HG03097 (cell line): ENCODE results near the gene PRORP.
A peak's percentile ranks its signal among the peaks of the same experiment; 100 is the strongest.
"Not testable (repeated sequence)": the region's sequence is repeated elsewhere in the genome, so short reads cannot be mapped to it uniquely, and the experiment has no call there.

Experiments used
- ATAC-seq: cut with Tn5 transposase; IDR thresholded peaks from one replicate; pipeline ENCODE4 v1.9.1; 2021; ENCODE audit not compliant: unreplicated experiment, low FRiP score

The PRORP gene

DNA sequence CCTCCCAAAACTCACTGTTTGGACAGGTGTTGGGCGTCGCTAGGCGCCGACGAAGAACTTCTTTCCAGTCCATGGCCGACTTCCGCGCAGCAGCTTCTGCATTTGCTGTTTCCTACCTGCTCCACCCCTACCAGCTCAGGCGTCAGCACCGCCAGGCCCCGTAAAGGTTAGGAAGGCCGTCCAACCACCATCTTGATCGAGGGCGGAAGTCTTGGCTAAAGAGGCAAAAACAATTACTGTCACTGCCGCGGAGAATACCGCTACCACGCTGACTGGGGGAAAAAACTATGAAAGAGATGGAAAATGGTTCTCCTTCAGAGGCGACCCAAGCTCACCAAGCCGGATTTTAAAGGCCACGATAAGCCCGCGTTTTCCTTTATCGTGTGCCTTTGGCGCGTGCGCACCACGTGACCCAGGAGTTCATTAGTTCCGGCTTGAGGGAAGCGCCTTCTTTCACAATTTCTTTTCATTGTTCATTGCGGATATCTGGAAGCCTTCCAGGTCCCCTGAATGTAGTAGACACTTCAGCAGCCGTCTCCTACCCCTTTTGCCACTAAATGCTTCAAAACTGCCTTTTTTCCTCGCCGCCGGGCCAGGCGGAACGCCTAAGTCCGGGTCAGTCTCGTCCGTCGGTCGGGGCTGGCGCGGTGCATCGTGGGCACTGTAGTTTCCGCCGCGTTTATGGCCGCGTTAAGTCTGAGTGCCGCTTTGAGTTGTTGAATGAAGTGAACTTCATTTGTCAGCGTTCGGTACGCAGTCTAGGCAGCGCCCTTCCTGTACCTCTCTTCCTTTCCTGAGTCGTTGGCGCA is at the start of gene PRORP, which contains the start of gene PPP2R3C:
Gene PRORP (plus strand): TSS at position 666 of the 809 bp plus-strand sequence. CDS start 694 bp downstream, outside the sequence.
Gene PPP2R3C (minus strand): TSS at position 104 of the 809 bp plus-strand sequence. CDS start 31 bp downstream, at position 73.
- ATAC-seq = peak; percentile 70

DNA sequence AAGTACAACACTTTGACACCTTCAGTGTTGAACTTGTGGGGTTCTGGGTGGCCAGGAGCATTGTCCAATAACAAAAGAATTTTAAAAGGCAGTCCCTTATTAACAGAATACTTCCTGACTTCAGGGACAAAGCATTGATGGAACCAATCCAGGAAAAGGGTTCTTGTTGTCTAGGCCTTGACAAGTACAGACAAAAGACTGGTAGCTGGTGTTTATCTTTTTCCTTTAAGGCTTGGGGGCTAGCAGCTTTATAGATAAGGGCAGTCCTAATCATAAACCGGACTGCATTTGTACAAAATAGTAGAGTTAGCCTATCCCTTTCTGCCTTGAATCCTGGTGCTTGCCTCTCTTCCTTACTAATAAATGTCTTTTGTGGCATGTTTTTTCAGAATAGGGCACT is 48.9 kb upstream of the PRORP start:
- ATAC-seq = no peak

DNA sequence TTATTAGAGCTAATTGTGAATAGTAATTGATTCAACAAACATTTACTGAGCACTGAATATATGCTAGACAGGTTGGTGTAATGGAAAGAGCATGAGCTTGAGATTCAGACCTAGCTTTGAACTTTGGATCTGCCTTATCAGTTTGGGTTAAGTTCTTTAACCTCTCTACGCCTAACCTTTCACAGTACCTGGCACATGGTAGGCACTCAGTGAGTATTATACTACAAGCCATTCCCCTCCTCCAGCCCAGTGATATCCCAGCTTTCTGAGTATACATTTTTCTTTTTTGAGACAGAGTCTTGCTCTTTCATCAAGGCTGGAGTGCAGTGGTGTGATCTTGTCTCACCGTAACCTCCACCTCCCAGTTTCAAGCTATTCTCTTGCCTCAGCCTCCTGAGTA is 44.3 kb upstream of the PRORP start:
- ATAC-seq = no peak

DNA sequence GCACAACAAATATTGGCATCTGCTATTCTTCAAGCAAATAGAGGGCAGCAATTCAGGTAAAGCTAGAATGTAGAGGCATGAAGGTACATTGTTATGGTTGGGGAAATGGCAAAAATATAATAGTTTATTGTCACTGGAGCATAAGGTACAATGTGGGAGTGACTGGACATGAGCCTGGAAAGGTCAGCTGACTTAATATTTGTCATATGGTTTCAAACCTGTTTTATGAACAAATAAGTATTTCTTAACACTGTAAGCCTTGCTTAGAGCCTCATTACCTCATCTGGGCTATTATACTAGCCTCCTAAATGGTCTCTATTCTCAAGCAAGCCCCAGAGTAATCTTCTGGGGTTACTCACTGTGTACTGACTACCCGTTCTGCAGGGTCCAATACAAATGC is 42.6 kb upstream of the PRORP start:
- ATAC-seq = no peak

DNA sequence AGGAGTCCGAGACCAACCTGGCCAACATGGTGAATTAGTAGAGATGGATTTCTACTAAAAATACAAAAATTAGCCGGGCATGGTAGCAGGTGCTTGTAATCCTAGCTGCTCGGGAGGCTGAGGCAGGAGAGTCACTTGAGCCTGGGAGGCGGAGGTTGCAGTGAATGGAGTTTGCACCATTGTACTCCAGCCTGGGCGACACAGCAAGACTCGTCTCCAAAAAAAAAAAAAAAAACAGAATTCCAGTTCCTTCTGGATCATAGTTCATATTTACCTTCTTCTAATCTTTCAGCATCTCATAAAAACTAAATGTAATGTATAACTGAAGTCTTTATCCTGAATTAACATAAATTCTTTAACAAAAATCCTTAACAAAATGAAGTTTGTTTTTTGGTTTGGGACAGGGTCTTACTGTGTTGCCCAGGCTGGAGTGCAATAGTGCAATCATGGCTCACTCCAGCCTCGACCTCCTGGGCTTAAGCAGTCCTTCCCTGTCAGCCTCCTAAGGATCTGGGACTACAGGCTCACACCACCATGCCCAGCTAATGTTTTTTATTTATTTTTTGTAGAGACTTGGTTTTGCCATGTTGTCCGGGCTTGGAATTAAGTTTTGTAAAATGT is 38.7 kb upstream of the PRORP start:
- ATAC-seq = no peak

DNA sequence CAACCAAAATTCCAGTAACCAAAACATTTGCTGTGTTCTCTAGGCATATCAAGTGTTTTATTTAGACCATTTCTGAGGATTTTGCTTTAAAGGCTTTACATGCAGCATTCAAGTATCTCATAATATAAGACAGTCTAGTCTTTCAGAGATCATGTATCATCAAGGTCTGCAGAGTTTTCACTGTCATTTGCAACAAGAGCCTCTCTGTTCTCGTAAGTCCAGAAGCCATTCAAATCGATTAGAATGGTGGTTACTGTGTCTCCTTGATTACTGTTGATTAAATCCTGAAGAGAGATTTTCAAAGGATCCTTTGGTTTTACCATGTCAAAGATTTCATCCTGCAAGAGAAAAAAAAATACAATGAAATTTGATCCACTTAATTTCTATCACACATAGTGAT is 36.9 kb upstream of the PRORP start:
- ATAC-seq = no peak

DNA sequence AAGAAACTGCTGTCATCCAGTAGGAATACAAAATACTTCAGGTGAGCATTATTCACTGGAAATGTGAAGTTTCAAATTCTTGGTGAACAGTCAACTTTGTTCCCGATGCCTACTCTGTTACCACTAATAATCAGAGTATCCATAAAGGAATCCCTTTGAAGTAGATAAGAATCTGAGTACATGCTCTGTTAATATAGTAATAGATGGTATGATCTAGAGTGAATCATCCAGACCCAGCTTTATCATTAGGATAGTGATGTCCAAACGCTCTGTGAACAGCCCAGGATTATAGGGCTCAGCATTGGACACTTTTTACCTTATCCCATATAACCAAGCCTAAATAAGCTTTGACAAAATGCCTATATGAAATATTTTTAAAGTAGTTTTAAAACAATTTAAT is 33.8 kb upstream of the PRORP start:
- no peak for ATAC-seq

DNA sequence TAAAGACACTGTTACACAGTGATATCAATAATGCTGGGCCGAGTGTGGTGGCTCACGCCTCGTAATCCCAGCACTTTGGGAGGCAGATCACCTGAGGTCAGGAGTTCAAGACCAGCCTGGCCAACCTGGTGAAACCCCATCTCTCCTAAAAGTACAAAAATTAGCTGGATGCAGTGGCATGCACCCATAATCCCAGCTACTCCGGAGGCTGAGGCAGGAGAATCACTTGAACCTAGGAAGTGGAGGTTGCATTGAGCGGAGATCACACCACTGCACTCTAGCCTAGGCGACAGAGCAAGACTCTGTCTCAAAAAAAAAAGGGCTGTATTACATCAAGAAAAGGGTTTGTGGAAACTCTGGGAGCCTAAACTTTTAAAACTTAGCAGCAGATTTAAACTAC is 27.7 kb upstream of the PRORP start:
- ATAC-seq = not testable (repeated sequence)

DNA sequence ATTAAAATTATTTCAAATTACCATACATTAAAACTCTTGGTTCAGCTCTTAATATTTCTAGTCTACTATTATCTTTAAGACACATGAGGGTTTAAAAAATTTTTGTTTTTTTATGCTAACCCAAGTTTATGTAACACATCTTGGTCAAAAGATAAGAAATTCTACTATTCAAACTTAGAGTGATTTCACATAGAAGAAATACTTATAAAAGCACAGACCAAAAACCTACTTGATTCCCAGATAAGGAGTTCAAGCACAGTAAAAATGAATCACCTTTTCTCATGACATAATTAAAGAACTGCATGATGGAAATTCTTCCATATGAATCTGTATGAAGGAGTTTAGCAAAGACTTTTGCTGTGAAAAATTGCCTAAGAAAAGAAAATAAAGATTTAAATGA is 14.5 kb upstream of the PRORP start:
- ATAC-seq = no peak

DNA sequence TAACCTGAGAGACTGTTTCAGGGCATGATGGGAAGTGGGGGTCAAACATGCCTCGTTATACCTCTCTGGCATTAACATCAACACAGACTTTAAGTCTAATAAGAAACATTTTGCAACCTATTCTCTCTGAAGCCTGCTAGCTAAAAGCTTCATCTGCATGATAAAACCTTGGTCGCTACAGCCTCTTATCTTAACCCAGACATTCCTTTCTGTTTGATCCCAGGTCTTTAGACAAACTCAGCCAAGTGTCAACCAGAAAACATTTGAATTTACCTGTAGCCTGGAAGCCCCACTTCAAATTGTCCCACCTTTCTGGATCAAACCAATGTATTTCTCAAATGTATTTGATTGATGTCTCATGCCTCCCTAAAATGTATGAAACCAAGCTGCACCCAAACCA is 9.7 kb upstream of the PRORP start:
- ATAC-seq = no peak

DNA sequence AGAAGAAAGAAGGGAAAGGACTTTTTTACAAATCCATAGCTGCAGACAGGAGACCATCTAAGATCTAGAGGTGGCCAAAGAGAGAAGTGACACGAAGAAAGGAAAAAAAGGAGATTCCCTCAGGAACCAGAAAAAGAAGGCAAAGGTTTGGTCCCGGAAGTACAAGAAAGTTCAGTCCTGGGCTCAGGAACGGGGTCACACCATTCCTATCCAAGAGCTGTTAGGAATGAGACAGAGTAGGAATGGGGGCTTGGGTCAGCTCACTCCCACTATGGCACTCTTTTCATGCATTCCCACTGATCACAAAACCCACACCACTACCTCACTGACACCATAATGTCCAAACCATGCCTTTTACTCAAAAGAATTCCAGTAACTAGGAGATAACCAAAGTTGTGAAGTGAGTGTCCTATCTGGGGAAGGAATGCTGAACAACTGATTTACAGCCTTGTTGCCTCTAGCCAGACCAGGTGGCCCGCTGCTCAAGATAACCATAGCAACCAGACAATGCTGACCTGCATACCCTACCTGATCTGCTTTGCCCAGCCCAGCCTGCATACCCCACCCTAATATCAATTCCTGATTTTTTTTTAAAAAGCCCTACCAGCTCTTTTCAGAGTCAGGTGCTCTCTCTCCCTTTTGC is 8.9 kb upstream of the PRORP start:
- no peak for ATAC-seq

DNA sequence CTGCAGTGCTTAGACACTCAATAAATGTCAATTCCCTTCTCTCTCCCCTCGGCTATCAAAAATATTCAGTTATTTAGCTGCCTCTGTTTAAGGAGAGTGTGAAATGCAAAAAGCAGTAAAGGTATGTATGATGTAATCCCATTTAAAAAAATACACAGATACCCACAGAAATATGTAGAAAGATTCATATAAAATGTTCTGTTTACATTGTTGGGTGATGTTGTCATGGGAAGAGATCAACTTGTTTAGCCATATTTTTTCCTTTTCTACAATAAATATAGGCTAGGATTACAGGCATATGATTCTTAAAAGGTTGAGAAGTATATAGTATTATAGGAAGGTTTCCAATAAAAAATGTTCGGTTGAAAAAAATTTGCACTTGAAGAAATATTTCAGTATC is 8.3 kb upstream of the PRORP start:
- ATAC-seq = no peak

DNA sequence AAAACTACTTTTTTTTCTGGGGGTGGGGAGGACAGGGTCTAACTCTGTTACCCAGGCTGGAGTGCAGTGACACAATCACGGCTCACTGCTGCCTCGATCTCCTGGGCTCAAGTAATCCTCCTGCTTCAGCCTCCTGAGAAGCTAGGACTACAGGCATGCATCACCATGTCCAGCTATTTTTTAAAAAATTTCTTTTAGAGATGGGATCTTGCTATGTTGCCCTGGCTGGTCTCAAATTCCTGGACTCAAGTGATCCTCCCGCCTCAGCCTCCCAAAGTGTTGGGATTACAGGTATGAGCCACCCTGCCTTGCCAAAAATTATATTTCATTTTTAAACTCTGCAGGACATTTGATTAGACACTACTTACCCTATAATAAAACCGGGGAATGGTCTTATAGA is 6.1 kb upstream of the PRORP start:
- no peak for ATAC-seq

DNA sequence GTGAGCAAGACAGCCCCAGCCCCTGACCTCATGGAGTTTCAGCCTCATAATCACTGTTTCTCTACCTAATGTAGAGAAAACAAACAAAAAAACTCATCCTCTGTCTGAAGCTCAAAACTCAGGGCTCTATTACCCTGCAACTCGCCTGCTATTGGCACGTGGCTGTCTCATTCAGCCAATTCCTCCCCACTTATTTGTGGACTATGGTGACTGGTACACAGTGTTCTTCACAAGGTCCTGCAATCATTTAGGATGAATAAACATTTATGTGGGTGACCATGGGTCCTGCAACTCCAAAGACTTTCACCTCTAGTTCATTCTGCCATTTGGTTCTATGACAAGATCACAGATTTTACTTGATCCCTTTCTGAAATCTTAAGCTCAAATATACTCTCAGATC is 5.2 kb upstream of the PRORP start:
- ATAC-seq = no peak

DNA sequence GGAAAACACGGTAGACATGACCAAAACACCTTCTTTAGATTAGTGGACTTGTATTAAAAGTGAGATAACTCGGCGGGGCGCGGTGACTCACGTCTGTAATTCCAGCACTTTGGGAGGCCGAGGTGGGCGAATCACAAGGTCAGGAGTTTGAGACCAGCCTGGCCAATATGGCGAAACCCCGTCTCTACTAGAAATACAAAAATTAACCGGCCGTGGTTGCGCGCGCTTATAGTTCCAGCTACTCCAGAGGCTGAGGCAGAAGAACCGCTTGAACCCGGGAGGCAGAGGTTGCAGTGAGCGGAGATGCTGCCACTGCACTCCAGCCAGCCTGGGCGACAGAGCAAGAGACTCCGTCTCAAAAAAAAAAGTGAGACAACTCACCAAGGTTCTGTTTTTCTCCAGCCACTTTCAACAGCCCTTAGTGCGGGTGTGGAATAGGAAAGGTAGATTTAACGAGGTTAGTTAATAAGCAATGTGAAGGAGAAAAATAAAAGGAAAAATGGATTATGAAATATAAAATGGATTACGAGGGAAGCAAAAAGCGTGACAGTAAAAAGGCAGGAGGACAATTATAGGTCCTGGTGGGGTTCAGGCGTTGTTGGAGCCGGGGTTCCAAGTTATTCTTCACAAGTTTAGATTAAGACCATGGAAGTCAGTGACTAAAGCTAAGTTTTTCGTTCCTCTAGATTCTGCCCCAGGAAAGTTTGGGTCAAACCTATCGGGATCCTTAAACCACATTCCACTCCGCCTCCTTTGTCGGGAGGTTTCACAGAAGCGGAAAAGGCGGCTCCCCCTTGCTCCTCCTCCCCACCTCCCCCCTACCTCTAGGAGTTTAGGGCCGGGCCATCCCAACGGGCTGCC is 1.1 kb upstream of the PRORP start:
- ATAC-seq = no peak

DNA sequence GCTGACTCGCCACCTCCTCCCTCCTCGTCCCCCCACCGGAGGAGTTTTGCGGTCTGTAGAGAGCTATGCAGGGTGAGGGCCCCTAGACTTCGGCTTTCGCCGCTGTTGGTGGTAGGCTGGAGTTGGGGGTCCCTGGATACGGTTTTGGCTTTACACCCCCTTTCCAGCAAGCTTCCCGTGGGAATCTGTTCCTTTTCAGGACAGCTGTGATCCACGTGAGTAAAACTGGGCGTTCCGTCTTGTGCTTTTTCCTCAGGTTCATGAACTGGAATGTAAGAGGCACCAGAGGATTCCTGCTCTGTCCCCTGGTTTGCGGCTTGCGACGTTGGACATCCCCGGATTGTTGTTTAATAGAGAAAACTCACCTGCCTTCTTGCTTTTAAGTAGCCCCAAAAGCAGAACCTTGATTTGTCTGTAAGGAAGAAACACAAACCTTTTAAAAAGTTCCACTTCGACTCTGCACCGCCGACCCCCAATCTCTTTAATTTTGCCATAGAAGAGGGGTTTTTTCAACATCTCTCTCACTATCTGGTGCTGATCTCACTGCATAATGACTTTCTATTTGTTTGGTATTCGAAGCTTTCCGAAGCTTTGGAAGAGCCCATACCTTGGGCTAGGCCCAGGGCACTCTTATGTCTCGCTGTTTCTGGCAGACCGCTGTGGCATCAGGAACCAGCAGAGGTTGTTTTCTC is 490 bp downstream of the PRORP start:
- no peak for ATAC-seq

DNA sequence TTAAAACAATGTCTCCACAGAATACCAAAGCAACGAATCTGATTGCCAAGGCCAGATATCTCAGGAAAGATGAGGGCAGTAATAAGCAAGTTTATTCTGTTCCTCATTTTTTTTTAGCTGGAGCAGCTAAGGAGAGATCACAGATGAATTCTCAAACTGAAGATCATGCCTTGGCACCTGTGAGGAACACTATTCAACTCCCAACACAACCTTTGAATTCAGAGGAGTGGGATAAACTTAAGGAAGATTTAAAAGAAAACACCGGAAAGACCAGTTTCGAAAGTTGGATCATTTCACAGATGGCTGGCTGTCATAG is 994 bp downstream of the PRORP start:
- no peak for ATAC-seq

DNA sequence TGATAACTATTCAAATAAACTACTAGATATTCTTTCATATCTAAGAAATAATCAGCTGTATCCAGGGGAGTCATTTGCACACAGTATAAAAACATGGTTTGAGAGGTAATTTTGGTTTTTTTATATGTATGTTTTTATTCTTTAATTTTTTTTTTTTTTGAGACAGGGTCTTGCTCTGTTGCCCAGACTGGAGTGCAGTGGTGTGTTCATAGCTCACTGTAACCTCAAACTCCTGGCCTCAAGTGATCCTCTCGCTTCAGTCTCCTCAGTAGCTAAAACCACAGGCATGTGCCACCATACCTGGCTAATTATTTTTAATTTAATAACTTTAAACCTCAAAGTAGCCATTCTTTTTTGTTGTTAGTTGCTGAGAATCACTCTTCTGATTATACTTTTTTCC is 1.8 kb downstream of the PRORP start:
- ATAC-seq = no peak

DNA sequence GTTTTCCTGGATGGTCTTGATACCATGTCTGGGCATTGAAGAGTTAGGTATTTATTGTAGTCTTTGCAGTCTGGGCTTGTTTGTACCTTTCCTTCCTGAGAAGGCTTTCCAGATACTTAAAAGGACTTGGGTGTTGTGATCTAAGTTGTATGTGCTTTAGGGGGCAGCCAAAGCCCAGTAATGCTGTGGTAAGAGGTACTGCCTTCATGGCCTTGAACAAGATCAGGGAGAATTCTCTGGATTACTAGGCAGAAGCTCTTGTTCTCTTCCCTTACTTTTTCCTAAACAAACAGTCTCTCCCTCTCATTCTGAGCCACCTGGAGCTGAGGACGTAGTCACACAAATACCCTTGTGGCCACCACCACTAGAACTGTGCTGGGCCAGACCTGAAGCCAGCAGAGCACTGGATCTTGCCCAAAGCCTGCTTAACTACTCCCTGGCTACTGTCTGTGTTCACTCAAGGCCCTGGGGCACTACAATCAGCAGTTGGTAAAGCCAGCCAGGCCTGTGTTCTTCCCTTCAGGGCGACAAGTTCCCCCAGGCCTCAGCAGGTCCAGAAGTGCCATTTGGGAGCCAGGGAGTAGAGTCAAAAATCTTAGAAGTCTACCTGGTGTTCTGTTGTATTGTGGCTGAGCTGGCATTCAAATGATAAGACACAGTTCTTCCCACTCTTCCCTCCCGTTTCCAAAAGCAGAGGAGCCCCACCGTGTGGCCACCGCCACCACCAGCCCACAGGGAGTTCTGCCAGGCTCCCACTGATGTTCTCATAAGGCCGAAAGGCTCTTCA is 11.4 kb downstream of the PRORP start:
- no peak for ATAC-seq
